Immature natural killer cell (primary cell): ENCODE measurements around the gene FAM98C. TPM values are rescaled to one million over a fixed set of nuclear protein-coding genes. Genes with fewer than 3 reads are reported as not detected.
"Not testable (repeated sequence)": the region's sequence is repeated elsewhere in the genome, so short reads cannot be mapped to it uniquely, and the experiment has no call there.

Experiments used
- DNase-seq, 3 donors: peaks; one replicate each; pipeline ENCODE4 v3.0.0; 2022; ENCODE audit warnings: mixed read lengths in 1 of 3
- H3K27ac Mint-ChIP-seq, 6 donors: one replicate each; pipeline ENCODE4 v1.8.0; 2020; ENCODE audit warnings: mixed read lengths in 6 of 6, mild to moderate bottlenecking in 5 of 6, inconsistent platforms in 4 of 6, moderate library complexity in 3 of 6
- H3K27me3 Mint-ChIP-seq, 3 donors: one replicate each; pipeline ENCODE4 v1.8.0; 2020 to 2021; ENCODE audit warnings: low read depth in 3 of 3, mild to moderate bottlenecking in 3 of 3, mixed read lengths in 3 of 3, moderate library complexity in 3 of 3, inconsistent platforms in 1 of 3
- H3K36me3 Mint-ChIP-seq, 3 donors: one replicate each; pipeline ENCODE4 v1.8.0; 2020; ENCODE audit warnings: mixed read lengths in 3 of 3, inconsistent platforms in 2 of 3, mild to moderate bottlenecking in 2 of 3
- H3K4me1 Mint-ChIP-seq, 2 donors: one replicate each; pipeline ENCODE4 v1.8.0; 2020; ENCODE audit warnings: inconsistent platforms in 2 of 2, mild to moderate bottlenecking in 2 of 2, mixed read lengths in 2 of 2, moderate library complexity in 1 of 2
- H3K4me3 Mint-ChIP-seq, 5 donors: one replicate each; pipeline ENCODE4 v1.8.0; 2020; ENCODE audit warnings: mild to moderate bottlenecking in 5 of 5, mixed read lengths in 5 of 5, inconsistent platforms in 3 of 5, moderate library complexity in 3 of 5
- H3K9me3 Mint-ChIP-seq, 6 donors: one replicate each; pipeline ENCODE4 v1.8.0; 2020; ENCODE audit warnings: mild to moderate bottlenecking in 6 of 6, mixed read lengths in 6 of 6, inconsistent platforms in 4 of 6, moderate library complexity in 3 of 6
- polyA plus RNA-seq, 3 donors: library from polyadenylated mRNA; unstranded; fragments of 300-500 nt; fragmentation: Illumina TruSeq; gene quantifications; one replicate each; pipeline ENCODE4 v1.2.3, GENCODE V29; 2021

The FAM98C gene
- polyA plus RNA-seq, 3 donors from 2014 or later = 15.7 to 29.9 (median 18.5) TPM

GRCh38 chr19:38394488-38394887 is 8.4 kb upstream of the FAM98C start:
- Mint-ChIP-seq H3K4me3 (peak overlapping the region in 1 of 5 donors; percentile 74), H3K9me3 (peaks cover 0 to 1% (median 0%) of the 10 kb centered on the region in 6 donors), H3K27ac (no peak overlapping the region), H3K27me3 (peaks cover 8 to 15% (median 12%) of the 10 kb centered on the region in 3 donors), H3K4me1 (peaks cover 9 to 19% of the 10 kb centered on the region in 2 donors), H3K36me3 (no peaks in the 10 kb centered on the region)
- DNase-seq = no peak

DNA sequence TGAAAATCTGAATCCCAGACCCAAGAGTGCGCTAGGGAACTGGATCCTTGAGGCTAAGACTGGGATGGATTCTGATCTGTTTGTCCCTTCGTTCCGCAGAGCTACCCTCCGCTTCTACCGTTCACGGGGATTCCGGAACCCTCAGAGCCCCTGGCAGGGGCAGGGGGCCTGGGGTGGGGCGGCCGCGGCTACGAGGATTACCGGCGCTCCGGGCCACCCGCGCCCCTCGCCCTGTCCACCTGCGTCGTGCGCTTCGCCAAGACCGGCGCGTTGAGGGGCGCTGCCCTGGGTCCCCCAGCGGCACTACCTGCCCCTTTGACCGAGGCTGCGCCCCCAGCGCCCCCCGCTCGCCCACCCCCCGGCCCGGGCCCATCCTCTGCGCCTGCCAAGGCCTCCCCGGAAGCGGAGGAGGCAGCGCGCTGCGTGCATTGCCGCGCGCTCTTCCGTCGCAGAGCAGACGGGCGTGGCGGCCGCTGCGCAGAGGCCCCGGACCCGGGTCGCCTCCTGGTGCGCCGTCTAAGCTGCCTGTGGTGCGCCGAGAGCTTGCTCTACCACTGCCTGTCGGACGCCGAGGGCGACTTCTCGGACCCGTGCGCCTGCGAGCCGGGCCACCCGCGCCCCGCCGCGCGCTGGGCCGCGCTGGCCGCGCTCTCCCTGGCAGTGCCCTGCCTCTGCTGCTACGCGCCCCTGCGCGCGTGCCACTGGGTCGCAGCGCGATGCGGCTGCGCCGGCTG is 7.3 kb upstream of the FAM98C start:
- Mint-ChIP-seq H3K9me3 (peaks cover 0 to 1% (median 0%) of the 10 kb centered on the region in 6 donors), H3K36me3 (no peaks in the 10 kb centered on the region), H3K27ac (peak overlapping the region in 1 of 6 donors; percentile 51), H3K27me3 (peaks cover 8 to 15% (median 13%) of the 10 kb centered on the region in 3 donors), H3K4me3 (peak overlapping the region in 3 of 5 donors; percentile 13 to 74 (median 49)), H3K4me1 (peaks cover 9 to 19% of the 10 kb centered on the region in 2 donors)
- DNase-seq = peak in 1 of 3 donors; percentile 24

GRCh38 chr19:38399081-38399480 is 3.8 kb upstream of the FAM98C start:
- Mint-ChIP-seq H3K27ac (no peak overlapping the region), H3K36me3 (no peaks in the 10 kb centered on the region), H3K4me1 (peaks cover 18 to 19% of the 10 kb centered on the region in 2 donors), H3K4me3 (no peak overlapping the region), H3K27me3 (peaks cover 9 to 25% (median 22%) of the 10 kb centered on the region in 3 donors), H3K9me3 (no peaks in the 10 kb centered on the region)
- DNase-seq = no peak

- H3K27me3 Mint-ChIP-seq = peaks cover 9 to 27% (median 19%) of the 10 kb centered on the region in 3 donors
- H3K4me1 Mint-ChIP-seq = peaks cover 17 to 22% of the 10 kb centered on the region in 2 donors
- no peaks in the 10 kb centered on the region for H3K36me3 Mint-ChIP-seq
- no peak for DNase-seq
- H3K27ac Mint-ChIP-seq = no peak overlapping the region
- no peaks in the 10 kb centered on the region for H3K9me3 Mint-ChIP-seq
- H3K4me3 Mint-ChIP-seq = no peak overlapping the region
Observed at GRCh38 chr19:38399537-38399936, 3.4 kb upstream of the FAM98C start.

GRCh38 chr19:38400361-38400760 is 2.5 kb upstream of the FAM98C start:
- Mint-ChIP-seq H3K36me3 (peaks cover 0 to 2% (median 0%) of the 10 kb centered on the region in 3 donors), H3K27ac (no peak overlapping the region), H3K4me1 (peaks cover 11 to 24% of the 10 kb centered on the region in 2 donors), H3K27me3 (peaks cover 9 to 27% (median 19%) of the 10 kb centered on the region in 3 donors), H3K4me3 (peak overlapping the region in 2 of 5 donors; percentile 24 to 34), H3K9me3 (no peaks in the 10 kb centered on the region)
- no peak for DNase-seq

DNA sequence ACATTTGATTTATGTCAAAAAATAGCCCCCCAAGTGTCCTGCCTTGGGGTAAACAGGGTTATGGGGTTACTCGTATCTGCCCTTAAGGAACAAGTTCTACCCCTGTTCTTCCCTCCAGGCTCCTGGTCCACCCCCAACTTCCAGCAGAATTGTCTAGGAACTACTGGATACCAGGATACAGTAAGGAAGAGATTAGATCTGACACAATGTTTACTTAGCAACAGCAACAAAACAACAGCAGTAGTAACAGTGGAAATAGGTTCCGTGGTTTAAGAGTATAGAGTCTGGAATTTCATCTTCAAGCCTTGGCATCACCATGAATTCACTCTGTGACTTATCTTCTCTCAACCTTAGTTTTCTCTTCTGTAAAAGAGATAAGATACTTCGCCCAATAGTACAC is 1.7 kb upstream of the FAM98C start:
- DNase-seq = no peak
- H3K27me3 Mint-ChIP-seq = peaks cover 9 to 26% (median 19%) of the 10 kb centered on the region in 3 donors
- H3K9me3 Mint-ChIP-seq = no peaks in the 10 kb centered on the region
- peaks cover 0 to 4% (median 0%) of the 10 kb centered on the region in 3 donors for H3K36me3 Mint-ChIP-seq
- peaks cover 11 to 24% of the 10 kb centered on the region in 2 donors for H3K4me1 Mint-ChIP-seq
- no peak overlapping the region for H3K4me3 Mint-ChIP-seq
- peak overlapping the region in 3 of 6 donors; percentile 61 to 88 (median 87) for H3K27ac Mint-ChIP-seq

- H3K9me3 Mint-ChIP-seq = no peaks in the 10 kb centered on the region
- H3K27ac Mint-ChIP-seq = peak overlapping the region; percentile 86 to 97 (median 93)
- H3K36me3 Mint-ChIP-seq = peaks cover 0 to 4% (median 4%) of the 10 kb centered on the region in 3 donors
Observed at GRCh38 chr19:38402623-38402966, 298 bp upstream of the FAM98C start.

DNA sequence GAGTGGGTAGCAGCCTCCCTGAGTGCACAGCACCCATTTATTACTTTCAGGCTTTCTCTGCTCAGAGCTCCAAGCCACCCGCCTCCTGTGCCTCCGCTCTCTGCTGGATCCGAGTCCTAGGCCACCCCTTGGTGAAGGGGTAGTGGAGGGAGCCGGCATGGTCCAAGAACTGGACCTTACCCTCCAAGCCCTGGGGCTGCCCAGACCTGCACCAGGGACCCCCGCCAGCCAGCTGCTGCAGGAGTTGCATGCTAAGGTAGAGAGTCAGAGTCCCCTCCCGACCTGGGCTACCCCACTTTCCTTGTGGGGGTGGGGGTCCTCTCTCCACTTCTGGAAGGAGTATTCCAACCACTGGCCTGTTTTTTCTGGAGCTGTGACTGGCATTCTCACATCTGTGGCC is 2.0 kb downstream of the FAM98C start:
- DNase-seq = no peak
- Mint-ChIP-seq H3K9me3 (no peaks in the 10 kb centered on the region), H3K4me1 (peaks cover 6 to 22% of the 10 kb centered on the region in 2 donors), H3K4me3 (peak overlapping the region in 3 of 5 donors; percentile 78 to 92 (median 90)), H3K27me3 (peaks cover 6 to 12% (median 12%) of the 10 kb centered on the region in 3 donors), H3K36me3 (peaks cover 0 to 4% (median 4%) of the 10 kb centered on the region in 3 donors), H3K27ac (no peak overlapping the region)

More at GRCh38 chr19:38402623-38402966, 298 bp upstream of the FAM98C start:
- Mint-ChIP-seq H3K27me3 (peaks cover 9 to 16% (median 14%) of the 10 kb centered on the region in 3 donors), H3K4me1 (peaks cover 6 to 22% of the 10 kb centered on the region in 2 donors), H3K4me3 (peak overlapping the region; percentile 90 to 94 (median 91))
- no peak for DNase-seq

GRCh38 chr19:38405276-38405675 is 2.4 kb downstream of the FAM98C start:
- Mint-ChIP-seq H3K36me3 (peaks cover 0 to 4% (median 4%) of the 10 kb centered on the region in 3 donors), H3K27ac (no peak overlapping the region), H3K9me3 (no peaks in the 10 kb centered on the region), H3K4me3 (peak overlapping the region in 4 of 5 donors; percentile 24 to 90 (median 38)), H3K27me3 (peaks cover 6 to 12% (median 12%) of the 10 kb centered on the region in 3 donors), H3K4me1 (peaks cover 6 to 22% of the 10 kb centered on the region in 2 donors)
- no peak for DNase-seq

DNA sequence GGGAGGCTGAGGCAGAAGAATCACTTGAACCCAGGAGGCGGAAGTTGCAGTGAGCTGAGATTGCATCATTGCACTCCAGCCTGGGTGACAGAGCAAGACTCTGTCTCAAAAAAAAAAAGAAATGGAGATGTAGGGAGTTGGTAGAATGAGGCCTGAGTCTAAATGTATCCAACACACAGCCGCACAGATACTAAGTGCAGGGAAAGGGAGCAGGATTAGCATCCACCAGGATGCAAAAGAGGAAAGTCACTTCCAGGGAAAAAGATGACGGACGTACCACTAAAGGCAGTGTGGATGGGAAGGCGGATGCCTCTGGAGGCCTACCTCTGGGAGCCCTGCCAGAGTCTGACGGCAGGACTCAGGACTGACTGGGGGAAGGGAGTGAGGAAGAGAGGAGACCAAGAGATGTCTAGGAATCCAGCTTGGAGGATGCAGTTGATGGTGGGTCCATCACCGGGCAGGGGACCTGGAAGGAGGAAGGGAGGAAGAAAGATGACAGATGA is 6.8 kb downstream of the FAM98C start:
- peaks cover 0 to 4% (median 4%) of the 10 kb centered on the region in 3 donors for H3K36me3 Mint-ChIP-seq
- H3K27ac Mint-ChIP-seq = no peak overlapping the region
- DNase-seq = no peak
- H3K4me1 Mint-ChIP-seq = peaks cover 0 to 6% of the 10 kb centered on the region in 2 donors
- H3K9me3 Mint-ChIP-seq = no peaks in the 10 kb centered on the region
- H3K4me3 Mint-ChIP-seq = no peak overlapping the region
- no peaks in the 10 kb centered on the region for H3K27me3 Mint-ChIP-seq

DNA sequence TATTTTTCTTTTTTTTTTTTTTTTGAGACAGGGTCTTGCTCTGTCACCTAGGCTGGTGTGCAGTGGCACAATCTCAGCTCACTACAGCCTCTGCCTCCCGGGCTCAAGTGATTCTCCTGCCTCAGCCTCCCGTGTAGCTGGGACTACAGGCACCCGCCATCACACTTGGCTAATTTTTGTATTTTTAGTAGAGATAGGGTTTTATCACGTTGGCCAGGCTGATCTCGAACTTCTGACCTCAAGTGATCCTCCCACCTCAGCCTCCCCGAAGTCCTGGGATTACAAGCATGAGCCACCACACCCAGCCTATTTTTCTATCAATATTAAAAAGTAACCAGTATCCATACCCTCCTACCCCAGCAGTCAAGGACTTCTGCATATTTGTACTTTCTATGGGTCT is 7.5 kb downstream of the FAM98C start:
- H3K4me1 Mint-ChIP-seq, H3K36me3 Mint-ChIP-seq, DNase-seq, H3K27ac Mint-ChIP-seq, H3K4me3 Mint-ChIP-seq, H3K27me3 Mint-ChIP-seq, H3K9me3 Mint-ChIP-seq: not testable (repeated sequence)

DNA sequence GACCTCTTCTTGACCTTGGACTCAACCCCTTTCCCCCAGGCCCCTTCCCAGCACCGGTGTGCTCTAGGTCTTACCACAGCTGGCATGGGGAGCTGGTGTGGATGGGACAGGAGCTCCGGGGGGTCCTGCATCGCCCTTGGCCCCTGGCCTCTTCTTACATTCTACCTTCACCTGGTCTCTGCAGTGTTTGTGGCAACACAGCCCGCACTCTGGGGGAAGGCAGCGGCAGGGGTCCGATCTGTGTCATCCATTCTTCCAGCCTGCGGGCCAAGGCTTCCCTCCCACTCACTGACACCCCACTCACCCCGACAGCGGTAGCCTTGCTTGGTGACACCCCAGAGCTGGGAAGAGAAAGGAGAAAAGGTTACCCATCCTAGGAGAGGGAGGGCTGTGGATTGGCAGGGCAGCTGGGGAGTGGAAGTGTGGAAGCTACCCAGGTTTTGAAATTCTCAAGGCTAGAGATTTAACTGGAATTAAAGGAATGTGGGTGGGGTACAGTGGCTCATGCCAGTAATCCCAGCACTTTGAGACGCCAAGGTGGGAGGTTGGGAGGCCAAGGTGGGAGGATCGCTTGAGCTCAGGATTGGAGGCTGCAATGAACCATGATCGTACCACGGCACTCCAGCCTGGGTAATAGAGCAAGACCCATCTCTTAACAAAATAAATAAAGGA is 8.3 kb downstream of the FAM98C start:
- H3K27ac Mint-ChIP-seq = peak overlapping the region in 1 of 6 donors; percentile 14
- peaks cover 0 to 4% (median 0%) of the 10 kb centered on the region in 3 donors for H3K36me3 Mint-ChIP-seq
- H3K9me3 Mint-ChIP-seq = no peaks in the 10 kb centered on the region
- DNase-seq = no peak
- H3K27me3 Mint-ChIP-seq = no peaks in the 10 kb centered on the region
- no peak overlapping the region for H3K4me3 Mint-ChIP-seq
- H3K4me1 Mint-ChIP-seq = no peaks in the 10 kb centered on the region

- H3K4me1 Mint-ChIP-seq, H3K36me3 Mint-ChIP-seq, H3K4me3 Mint-ChIP-seq, H3K9me3 Mint-ChIP-seq, H3K27ac Mint-ChIP-seq, H3K27me3 Mint-ChIP-seq, DNase-seq: not testable (repeated sequence)
Observed at GRCh38 chr19:38411898-38412297, 9.0 kb downstream of the FAM98C start.

GRCh38 chr19:38412491-38412890 is 9.6 kb downstream of the FAM98C start:
- H3K9me3 Mint-ChIP-seq = no peaks in the 10 kb centered on the region
- DNase-seq = no peak
- H3K4me1 Mint-ChIP-seq = peaks cover 7 to 8% of the 10 kb centered on the region in 2 donors
- peaks cover 0 to under 1% (median 0%) of the 10 kb centered on the region in 3 donors for H3K27me3 Mint-ChIP-seq
- no peak overlapping the region for H3K27ac Mint-ChIP-seq
- no peak overlapping the region for H3K4me3 Mint-ChIP-seq
- H3K36me3 Mint-ChIP-seq = no peaks in the 10 kb centered on the region
